Left lung (tissue), 10 donors: Measurements from ENCODE around the gene KIF5B. TPM values are rescaled to one million over a fixed set of nuclear protein-coding genes. Genes with fewer than 3 reads are reported as not detected.

Experiments used
- ATAC-seq: fragments of 200-7000 bp; cut with Tn5 transposase; one replicate; pipeline ENCODE4 v1.9.1; 2020; ENCODE audit warnings: moderate library complexity
- DNase-seq, 4 donors: peaks; one replicate each; pipeline ENCODE4 v3.0.0-alpha.2; 2013 to 2020
- H3K27ac ChIP-seq, 2 donors: fragments of 200-600 bp; sonication (generic) in 1 of 2; one replicate each; pipeline versions ENCODE4 v1.5.0 to v1.8.0; 2020 to 2021
- H3K27me3 ChIP-seq, 2 donors: fragments of 200-600 bp; sonication (generic) in 1 of 2; one replicate each; pipeline versions ENCODE4 v1.5.0 to v1.8.0; 2020 to 2021
- H3K36me3 ChIP-seq, 2 donors: fragments of 200-600 bp; sonication (generic) in 1 of 2; one replicate each; pipeline versions ENCODE4 v1.5.0 to v1.8.0; 2020 to 2021
- H3K4me1 ChIP-seq, 2 donors: fragments of 200-600 bp; one replicate each; pipeline ENCODE4 v1.8.0; 2021
- H3K4me3 ChIP-seq, 2 donors: fragments of 200-600 bp; sonication (generic) in 1 of 2; one replicate each; pipeline versions ENCODE4 v1.5.0 to v1.8.0; 2020 to 2021; ENCODE audit warnings: mild to moderate bottlenecking in 1 of 2
- H3K9me3 ChIP-seq, 2 donors: fragments of 200-600 bp; sonication (generic) in 1 of 2; one replicate each; pipeline versions ENCODE4 v1.5.0 to v1.8.0; 2020 to 2021
- intact Hi-C, 2 donors: fragments of 100-400 bp; cut with DNase I; formaldehyde crosslinking; loops; one replicate each; pipeline versions ENCODE4 v1.11.2 to v1.14.2; 2022
- polyA plus RNA-seq, 6 donors: library from polyadenylated mRNA; unstranded; fragments of 120-200 nt; gene quantifications; one replicate each; pipeline ENCODE4 v1.2.1, GENCODE V29; 2013; ENCODE audit not compliant: insufficient read length in 6 of 6
- total RNA-seq, 2 donors: library from RNA; stranded (reverse); fragmentation: NEBNext Ultra II Directional; extraction: Animal tissue kit (Norgen Biotek cat#: 25700); gene quantifications; one replicate each; pipeline ENCODE4 v1.2.1, GENCODE V29; 2021
- TF ChIP-seq, protein P1 (sequence below), 2 donors: fragments of 200-600 bp; sonication (generic) in 1 of 2; IDR thresholded peaks; one replicate each; pipeline versions ENCODE4 v1.5.0 to v1.8.0; 2021; ENCODE audit warnings: antibody characterized with exemption in 2 of 2
- donor health status: DM: no; HTN: yes; CAD: no.
- donor health status: DM: no; HTN: no; CAD: no.

KIF5B gene
- total and polyA plus RNA-seq, 8 donors: 99.4 to 179 (median 147) TPM

DNA sequence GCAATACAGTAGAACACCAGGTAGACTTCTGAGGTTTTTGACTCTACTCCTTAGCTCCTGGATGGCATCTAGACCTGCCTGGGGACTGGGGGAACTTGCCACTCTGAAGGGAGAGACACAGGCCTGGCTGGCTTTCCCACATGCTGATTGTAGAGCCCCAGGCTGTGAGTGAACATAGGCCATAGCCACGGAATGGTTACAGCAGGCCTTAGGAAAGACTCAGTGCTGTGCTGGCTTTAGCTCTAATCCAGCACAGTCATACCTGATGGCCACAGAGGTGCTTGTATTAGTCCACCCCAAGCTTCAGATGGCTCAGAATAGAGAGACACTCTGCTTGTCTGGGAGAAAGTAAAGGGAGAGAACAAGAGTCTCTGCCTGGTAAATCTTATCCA is 92.6 kb downstream of the KIF5B start:
- Histone ChIP-seq H3K9me3 (no peaks in the 10 kb centered on the region), H3K4me3 (no peak overlapping the region), H3K27me3 (no peaks in the 10 kb centered on the region), H3K27ac (peak overlapping the region; percentile 44 to 49), H3K36me3 (no peaks in the 10 kb centered on the region), H3K4me1 (peaks cover 4 to 66% of the 10 kb centered on the region in 2 donors)
- TF ChIP-seq, protein P1, sequence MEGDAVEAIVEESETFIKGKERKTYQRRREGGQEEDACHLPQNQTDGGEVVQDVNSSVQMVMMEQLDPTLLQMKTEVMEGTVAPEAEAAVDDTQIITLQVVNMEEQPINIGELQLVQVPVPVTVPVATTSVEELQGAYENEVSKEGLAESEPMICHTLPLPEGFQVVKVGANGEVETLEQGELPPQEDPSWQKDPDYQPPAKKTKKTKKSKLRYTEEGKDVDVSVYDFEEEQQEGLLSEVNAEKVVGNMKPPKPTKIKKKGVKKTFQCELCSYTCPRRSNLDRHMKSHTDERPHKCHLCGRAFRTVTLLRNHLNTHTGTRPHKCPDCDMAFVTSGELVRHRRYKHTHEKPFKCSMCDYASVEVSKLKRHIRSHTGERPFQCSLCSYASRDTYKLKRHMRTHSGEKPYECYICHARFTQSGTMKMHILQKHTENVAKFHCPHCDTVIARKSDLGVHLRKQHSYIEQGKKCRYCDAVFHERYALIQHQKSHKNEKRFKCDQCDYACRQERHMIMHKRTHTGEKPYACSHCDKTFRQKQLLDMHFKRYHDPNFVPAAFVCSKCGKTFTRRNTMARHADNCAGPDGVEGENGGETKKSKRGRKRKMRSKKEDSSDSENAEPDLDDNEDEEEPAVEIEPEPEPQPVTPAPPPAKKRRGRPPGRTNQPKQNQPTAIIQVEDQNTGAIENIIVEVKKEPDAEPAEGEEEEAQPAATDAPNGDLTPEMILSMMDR (IDR thresholded peaks at IDR 0.05): no peak
- intact Hi-C loops: no loop called here
- no peak for ATAC-seq
- DNase-seq: no peak

DNA sequence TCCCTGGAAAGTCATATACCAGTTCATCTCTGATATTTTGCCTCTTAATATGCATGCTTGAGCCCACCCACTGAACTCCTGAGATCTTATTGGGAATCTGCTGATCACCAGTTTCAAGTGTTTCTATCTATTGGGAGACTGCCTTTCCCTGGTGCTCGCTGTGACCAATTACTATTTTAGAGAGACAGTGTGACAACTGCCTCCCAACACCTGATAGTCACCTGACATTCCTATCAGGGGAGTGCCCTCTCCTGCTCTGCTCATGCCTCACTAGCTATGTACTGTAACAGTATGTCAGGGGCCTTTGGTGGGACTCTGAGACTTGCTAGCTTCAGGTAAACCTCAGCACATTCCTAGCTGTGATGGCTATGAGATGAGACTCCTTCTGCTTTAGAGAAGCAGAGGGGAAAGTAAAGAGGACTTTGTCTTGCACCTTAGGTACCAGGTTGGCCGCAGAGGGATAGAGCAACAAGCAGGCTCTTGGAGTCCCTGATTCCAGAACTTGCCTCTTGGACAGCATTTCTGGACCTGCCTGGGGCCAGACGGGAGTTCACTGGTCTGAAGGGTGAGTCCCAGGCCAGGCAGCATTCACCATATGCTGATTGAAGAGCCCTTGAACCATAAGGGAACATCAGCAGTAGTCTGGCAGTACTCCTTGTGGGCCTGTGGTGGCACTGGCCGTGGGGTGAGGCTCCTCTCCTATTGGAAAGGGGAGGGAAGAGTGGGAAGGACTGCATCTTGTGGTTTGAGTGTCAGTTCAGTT is 93.2 kb downstream of the KIF5B start:
- Histone ChIP-seq H3K4me1 (peaks cover 4 to 66% of the 10 kb centered on the region in 2 donors), H3K9me3 (no peaks in the 10 kb centered on the region), H3K36me3 (no peaks in the 10 kb centered on the region), H3K4me3 (no peak overlapping the region), H3K27me3 (no peaks in the 10 kb centered on the region), H3K27ac (peak overlapping the region; percentile 44 to 49)
- TF ChIP-seq, protein P1 (IDR thresholded peaks at IDR 0.05): no peak
- peak; percentile 58 for ATAC-seq
- intact Hi-C loops: no loop called here
- no peak for DNase-seq

DNA sequence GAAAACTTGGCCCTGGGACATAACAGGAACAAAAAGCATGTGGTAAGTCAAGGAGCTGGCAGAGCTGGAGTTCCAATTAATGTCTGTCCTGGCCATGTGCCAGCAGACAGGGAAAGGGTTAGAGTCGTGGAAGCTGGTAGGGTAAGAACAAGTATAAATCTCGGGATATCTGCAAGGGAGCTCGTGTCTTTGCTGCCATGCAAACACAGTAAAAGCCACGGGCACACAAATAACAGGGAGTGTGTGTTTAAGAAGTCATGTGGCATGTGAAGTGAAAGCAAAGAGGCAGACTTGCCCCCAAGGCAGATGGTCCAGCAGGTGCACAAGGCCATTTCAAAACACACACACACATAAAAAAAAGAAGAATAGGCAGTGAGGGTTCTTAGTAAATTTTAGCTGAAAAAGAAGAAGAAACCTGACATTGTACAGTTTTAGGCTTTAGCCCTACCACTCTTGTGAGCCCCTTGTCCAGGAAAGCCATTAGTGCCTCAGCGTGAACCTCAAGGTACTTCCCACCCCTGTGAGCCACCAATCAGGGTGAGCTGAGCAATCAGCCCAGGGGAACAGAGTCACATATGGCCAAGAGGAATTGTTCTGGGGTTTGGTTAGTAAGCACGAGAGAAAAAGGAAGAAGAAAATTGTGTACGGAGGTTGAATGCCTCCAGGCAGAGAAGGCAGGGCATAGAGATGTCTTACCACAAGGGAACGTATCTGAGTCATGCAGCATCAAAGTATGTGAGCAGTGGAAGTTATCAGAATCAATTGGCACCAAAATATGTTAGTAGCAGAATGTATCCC is 94.7 kb downstream of the KIF5B start:
- Histone ChIP-seq H3K27me3 (no peaks in the 10 kb centered on the region), H3K9me3 (no peaks in the 10 kb centered on the region), H3K4me1 (peaks cover 4 to 66% of the 10 kb centered on the region in 2 donors), H3K4me3 (no peak overlapping the region), H3K36me3 (no peaks in the 10 kb centered on the region), H3K27ac (peak overlapping the region; percentile 41 to 46)
- TF ChIP-seq, protein P1 (IDR thresholded peaks at IDR 0.05): no peak
- intact Hi-C loops: no loop called here
- peak in 1 of 4 donors; percentile 29 for DNase-seq
- peak; percentile 3 for ATAC-seq

DNA sequence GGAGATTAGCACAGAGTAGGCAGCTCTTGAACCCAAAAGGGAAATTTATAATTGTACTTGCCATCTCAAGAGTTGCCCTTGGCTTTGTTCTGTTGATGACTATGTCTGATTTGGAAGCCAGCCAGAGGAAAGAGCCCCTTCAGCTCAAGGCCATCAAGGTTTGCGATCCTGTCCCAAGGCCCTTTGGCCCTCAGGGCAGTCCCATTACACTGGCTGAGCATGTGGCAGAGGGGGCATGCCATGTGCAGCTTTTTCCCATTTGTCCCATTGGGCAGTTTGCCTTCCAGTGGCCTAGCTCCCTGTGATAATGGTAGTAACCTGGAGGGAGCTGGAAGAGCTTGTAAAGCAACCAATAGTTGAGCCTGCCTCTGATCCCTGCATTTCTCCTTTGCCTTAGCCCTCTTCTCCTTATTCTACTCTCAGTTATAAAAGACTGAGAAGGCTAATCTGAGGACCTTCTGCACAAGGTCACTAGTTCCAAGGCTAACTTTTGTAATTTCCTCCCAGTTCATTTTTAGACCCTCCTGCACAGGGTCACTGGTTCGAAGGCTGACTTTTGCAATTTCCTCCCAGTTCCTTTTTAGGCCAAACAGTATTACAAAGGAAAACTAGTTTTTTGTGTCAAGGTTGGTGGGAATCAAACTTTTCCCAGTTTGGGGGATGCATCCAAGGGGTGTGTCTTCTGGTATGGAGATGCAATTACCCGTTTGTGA is 96.6 kb downstream of the KIF5B start:
- Histone ChIP-seq H3K9me3 (peaks cover 0 to 2% of the 10 kb centered on the region in 2 donors), H3K4me3 (no peak overlapping the region), H3K27me3 (no peaks in the 10 kb centered on the region), H3K36me3 (no peaks in the 10 kb centered on the region), H3K27ac (peak overlapping the region; percentile 26 to 50), H3K4me1 (peaks cover 4 to 60% of the 10 kb centered on the region in 2 donors)
- intact Hi-C loops: no loop called here
- TF ChIP-seq, protein P1 (IDR thresholded peaks at IDR 0.05): no peak
- DNase-seq (peak in 1 of 4 donors; percentile 48), ATAC-seq (peak; percentile 36)

Other genes with a start within 250 kb of the KIF5B start
- gene ARHGAP12, start 127.6 kb downstream of the KIF5B start, total RNA-seq: 10 to 100 TPM; 25.5 TPM
- 10 to 100 TPM; 31.5 to 40.4 (median 39.1) TPM for gene ARHGAP12, start 127.6 kb downstream of the KIF5B start, polyA plus RNA-seq